HG03439 (cell line): Measurements from ENCODE around the gene ELFN2.

Experiments
- ATAC-seq: cut with Tn5 transposase; IDR thresholded peaks from one replicate; pipeline ENCODE4 v1.9.1; 2021; ENCODE audit warnings: mild to moderate bottlenecking, moderate library complexity; ENCODE audit not compliant: unreplicated experiment

ELFN2 gene

GRCh38 chr22:37387793-37388192 is 39.5 kb downstream of the ELFN2 start:
- ATAC-seq = no peak

GRCh38 chr22:37386441-37386840 is 40.8 kb downstream of the ELFN2 start:
- ATAC-seq = no peak

- ATAC-seq = no peak
These were observed 42.6 kb downstream of the ELFN2 start for GRCh38 chr22:37384691-37385090.

GRCh38 chr22:37383341-37383740 is 43.9 kb downstream of the ELFN2 start:
- no peak for ATAC-seq

GRCh38 chr22:37381489-37381888 is 45.8 kb downstream of the ELFN2 start:
- ATAC-seq = no peak

GRCh38 chr22:37379722-37380121 is 47.6 kb downstream of the ELFN2 start:
- no peak for ATAC-seq

- no peak for ATAC-seq
These were observed 48.2 kb downstream of the ELFN2 start for GRCh38 chr22:37379085-37379484.

GRCh38 chr22:37378642-37379058 is 48.6 kb downstream of the ELFN2 start:
- ATAC-seq = no peak

- ATAC-seq = no peak
These were observed 49.4 kb downstream of the ELFN2 start for GRCh38 chr22:37377927-37378326.

- no peak for ATAC-seq
These were observed 50.1 kb downstream of the ELFN2 start for GRCh38 chr22:37377138-37377537.

- no peak for ATAC-seq
These were observed 50.6 kb downstream of the ELFN2 start for GRCh38 chr22:37376643-37377042.

- no peak for ATAC-seq
These were observed 51.5 kb downstream of the ELFN2 start for GRCh38 chr22:37375801-37376200.

- no peak for ATAC-seq
These were observed 52.7 kb downstream of the ELFN2 start for GRCh38 chr22:37374571-37374970.

- ATAC-seq = no peak
These were observed 53.8 kb downstream of the ELFN2 start for GRCh38 chr22:37373451-37373850.

GRCh38 chr22:37371911-37372310 is 55.4 kb downstream of the ELFN2 start:
- ATAC-seq = no peak

- no peak for ATAC-seq
These were observed 55.8 kb downstream of the ELFN2 start for GRCh38 chr22:37371491-37371890.

- no peak for ATAC-seq
These were observed 56.8 kb downstream of the ELFN2 start for GRCh38 chr22:37370306-37370979.

- no peak for ATAC-seq
These were observed 57.8 kb downstream of the ELFN2 start for GRCh38 chr22:37369483-37369882.

GRCh38 chr22:37368058-37368457 is 59.2 kb downstream of the ELFN2 start:
- no peak for ATAC-seq

GRCh38 chr22:37366601-37367000 is 60.7 kb downstream of the ELFN2 start:
- ATAC-seq = no peak

- no peak for ATAC-seq
These were observed 61.3 kb downstream of the ELFN2 start for GRCh38 chr22:37365950-37366349.

- ATAC-seq = no peak
These were observed 63.9 kb downstream of the ELFN2 start for GRCh38 chr22:37363261-37363992.

- ATAC-seq = no peak
These were observed 64.7 kb downstream of the ELFN2 start for GRCh38 chr22:37362621-37363020.
